ENCODE data around the gene TMEM25.
"Not testable (repeated sequence)": the region's sequence is repeated elsewhere in the genome, so short reads cannot be mapped to it uniquely, and the experiment has no call there.

TMEM25 gene

DNA sequence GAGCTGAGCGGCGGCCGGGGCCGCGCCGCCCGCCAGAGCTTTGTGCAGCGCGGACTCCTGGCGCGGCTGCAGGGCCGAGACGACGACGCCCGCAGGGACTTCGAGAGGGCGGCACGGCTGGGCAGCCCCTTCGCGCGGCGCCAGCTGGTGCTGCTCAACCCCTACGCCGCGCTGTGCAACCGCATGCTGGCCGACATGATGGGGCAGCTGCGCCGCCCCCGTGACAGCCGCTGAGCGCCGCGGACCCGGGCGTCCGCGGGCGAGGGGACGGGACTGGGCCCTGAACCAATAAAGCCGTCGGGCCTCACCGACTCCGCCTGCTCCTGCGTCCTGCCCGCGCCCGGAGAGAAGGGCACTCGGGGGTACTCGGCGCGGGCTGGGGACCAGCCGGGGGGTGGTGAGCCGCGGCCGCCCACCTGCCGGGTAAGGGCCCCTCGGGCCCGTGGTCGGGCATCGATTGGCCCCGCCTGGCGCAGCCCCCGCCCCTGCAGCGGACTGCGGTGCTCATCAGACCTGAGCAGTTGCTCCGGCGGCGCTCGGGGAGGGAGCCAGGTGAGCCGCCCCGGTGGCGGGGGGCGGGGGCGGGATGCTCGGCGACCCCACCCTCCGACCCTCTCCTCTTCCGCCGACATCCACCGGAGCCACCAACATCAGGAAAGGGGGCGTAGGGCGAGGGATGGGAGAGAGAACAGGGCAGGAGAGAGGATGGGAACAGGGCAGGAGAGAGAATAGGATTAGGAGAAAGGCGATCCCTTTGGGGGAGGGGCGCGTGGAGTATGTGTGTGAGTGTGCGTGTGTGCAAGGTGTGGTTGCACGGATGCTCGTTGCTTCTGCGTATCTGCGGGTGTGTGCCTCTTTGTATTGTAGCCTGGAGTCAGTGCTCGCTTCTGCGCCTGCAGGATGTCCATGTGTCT is at the start of gene TMEM25:
Gene TMEM25 (plus strand): TSS at position 510 of the 914 bp plus-strand sequence. CDS start 610 bp downstream, outside the sequence.
- peak; percentile 69 for DNase-seq (ENCODE audit: low spot score)

GRCh38 chr11:118481238-118481637 is 49.8 kb upstream of the TMEM25 start:
- not testable (repeated sequence) for DNase-seq (ENCODE audit: low spot score)

- no peak for DNase-seq (ENCODE audit: low spot score)
Observed at GRCh38 chr11:118484405-118484804, 46.6 kb upstream of the TMEM25 start.

- DNase-seq (ENCODE audit: low spot score) = no peak
Observed at GRCh38 chr11:118485273-118485672, 45.7 kb upstream of the TMEM25 start.

- peak; percentile 77 for DNase-seq (ENCODE audit: low spot score)
Observed at GRCh38 chr11:118488480-118489109, 42.4 kb upstream of the TMEM25 start.

DNA sequence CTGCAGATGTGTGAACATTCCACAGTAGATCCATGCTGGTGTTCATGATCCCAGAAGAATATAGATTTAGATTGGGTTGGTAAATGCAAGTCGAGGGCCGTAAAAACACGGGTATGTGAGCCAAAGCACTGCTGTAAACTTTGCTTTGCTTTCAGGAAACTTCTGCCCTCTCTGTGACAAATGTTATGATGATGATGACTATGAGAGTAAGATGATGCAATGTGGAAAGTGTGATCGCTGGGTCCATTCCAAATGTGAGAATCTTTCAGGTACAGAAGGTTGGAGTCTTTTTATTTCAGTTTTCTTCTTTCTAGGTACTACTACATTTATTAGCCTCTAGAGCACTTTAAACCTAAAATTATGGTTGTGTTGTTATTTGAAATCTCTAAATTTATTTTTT is 40.0 kb upstream of the TMEM25 start:
- no peak for DNase-seq (ENCODE audit: low spot score)

DNA sequence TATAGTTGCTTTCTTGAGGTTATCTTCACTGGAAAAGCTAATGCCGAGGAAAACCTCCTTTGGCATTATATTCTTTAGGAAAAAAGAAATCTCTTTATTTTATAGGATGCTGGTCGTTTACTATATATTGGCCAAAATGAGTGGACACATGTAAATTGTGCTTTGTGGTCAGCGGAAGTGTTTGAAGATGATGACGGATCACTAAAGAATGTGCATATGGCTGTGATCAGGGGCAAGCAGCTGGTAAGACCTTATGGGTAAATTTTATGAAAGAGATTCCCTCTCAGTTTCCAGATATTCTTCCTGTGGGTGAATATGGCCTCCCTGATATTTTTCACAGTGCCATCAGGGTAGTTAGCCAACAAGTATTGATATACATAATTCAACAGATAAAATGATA is 33.2 kb upstream of the TMEM25 start:
- no peak for DNase-seq (ENCODE audit: low spot score)

GRCh38 chr11:118503216-118503615 is 27.8 kb upstream of the TMEM25 start:
- DNase-seq (ENCODE audit: low spot score) = no peak

DNA sequence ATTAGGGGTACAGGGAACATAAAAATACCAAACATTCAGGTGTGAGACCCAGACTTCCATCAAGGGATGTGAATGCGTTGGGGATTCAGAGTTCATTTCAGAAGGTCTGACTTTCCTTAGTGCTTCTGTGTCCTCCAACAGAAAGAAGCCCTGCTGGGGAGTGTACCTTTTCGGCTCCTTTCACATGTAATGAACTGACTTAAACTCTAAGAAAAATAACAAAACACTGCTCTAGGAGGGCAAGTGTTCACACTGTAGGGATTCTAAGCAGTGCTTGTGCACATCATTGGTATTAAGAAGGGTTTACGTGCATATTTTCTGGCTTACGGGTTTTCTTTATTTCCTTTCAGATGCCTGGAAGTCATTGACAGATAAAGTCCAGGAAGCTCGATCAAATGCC is 19.4 kb upstream of the TMEM25 start:
- DNase-seq (ENCODE audit: low spot score) = no peak

DNA sequence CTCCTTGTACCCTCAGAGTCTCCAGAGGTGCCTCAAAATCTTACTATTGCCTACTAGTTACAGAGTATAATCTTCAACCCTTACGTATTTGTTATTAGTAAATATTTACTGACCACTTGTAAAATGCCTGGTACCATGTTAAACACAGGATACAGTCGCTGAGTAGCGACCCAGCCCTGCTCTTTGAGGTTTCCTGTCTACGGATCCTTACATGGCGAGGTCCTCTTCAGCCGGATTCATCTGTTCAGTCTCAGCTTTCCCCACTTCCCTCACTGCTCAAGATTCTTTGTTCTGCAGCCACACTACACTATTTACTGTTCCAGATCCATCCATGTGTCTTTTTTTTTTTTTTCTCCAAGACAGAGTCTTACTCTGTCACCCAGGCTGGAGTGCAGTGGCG is 16.9 kb upstream of the TMEM25 start:
- no peak for DNase-seq (ENCODE audit: low spot score)

DNA sequence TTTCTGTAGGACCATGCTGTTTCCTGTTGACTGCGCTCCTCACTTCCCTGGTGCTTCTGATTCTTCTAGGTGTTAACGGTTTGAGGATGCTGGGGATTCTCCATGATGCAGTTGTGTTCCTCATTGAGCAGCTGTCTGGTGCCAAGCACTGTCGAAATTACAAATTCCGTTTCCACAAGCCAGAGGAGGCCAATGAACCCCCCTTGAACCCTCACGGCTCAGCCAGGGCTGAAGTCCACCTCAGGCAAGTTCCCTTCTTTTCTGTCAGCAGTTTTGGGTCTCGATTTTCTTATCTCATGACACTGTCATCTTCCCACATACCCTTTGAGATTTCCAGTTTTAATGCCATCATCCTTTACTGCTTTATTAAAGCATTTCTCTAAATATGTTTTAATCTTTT is 11.4 kb upstream of the TMEM25 start:
- no peak for DNase-seq (ENCODE audit: low spot score)

DNA sequence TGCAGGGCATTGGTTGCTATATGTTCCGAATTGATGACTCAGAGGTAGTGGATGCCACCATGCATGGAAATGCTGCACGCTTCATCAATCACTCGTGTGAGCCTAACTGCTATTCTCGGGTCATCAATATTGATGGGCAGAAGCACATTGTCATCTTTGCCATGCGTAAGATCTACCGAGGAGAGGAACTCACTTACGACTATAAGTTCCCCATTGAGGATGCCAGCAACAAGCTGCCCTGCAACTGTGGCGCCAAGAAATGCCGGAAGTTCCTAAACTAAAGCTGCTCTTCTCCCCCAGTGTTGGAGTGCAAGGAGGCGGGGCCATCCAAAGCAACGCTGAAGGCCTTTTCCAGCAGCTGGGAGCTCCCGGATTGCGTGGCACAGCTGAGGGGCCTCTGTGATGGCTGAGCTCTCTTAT is 9.1 kb upstream of the TMEM25 start:
- no peak for DNase-seq (ENCODE audit: low spot score)

- no peak for DNase-seq (ENCODE audit: low spot score)
Observed at GRCh38 chr11:118522571-118523072, 8.4 kb upstream of the TMEM25 start.

- no peak for DNase-seq (ENCODE audit: low spot score)
Observed at GRCh38 chr11:118524356-118524755, 6.6 kb upstream of the TMEM25 start.

GRCh38 chr11:118524757-118525470 is 6.1 kb upstream of the TMEM25 start:
- DNase-seq (ENCODE audit: low spot score) = no peak

- DNase-seq (ENCODE audit: low spot score) = no peak
Observed at GRCh38 chr11:118526688-118527087, 4.3 kb upstream of the TMEM25 start.

DNA sequence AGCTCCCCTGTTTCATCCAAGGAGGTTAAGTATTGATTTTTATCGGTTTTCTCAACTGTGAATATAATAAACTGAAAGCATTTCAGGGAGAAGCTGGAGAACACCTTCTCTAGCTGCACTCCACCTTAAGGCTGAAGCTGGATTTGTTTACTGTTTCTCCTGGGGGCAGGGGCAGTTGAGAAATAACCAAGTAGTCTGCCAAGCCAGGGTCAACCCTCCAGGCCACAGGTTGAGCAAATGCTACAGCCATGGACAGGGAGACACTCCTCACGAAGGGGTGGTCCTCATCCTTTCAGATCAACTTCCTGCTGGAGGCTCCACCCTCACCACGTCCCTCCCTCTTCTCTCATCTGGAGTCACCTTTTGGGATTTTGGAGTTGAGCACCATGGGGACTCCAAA is 3.9 kb upstream of the TMEM25 start, which contains the start of gene TTC36:
Gene TTC36 (plus strand): TSS at position 366 of the 400 bp plus-strand sequence. CDS start 21 bp downstream, at position 387.
- no peak for DNase-seq (ENCODE audit: low spot score)

DNA sequence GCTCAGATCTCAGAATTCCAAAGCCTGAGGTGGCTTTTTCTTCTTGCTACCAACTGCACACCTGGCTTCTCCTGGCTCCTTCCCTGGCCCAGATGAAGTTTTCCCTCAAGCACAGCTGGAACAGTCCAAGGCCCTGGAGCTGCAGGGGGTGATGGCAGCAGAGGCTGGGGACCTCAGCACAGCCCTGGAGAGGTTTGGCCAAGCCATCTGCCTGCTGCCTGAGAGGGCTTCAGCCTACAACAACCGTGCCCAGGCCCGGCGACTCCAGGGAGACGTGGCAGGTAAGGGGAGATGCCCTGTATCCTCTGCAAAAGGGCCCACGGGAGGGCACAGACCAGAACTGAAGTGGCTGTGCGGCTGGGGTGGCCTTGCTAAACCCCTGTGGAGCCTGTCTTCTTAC is 2.5 kb upstream of the TMEM25 start:
- DNase-seq (ENCODE audit: low spot score) = no peak

DNA sequence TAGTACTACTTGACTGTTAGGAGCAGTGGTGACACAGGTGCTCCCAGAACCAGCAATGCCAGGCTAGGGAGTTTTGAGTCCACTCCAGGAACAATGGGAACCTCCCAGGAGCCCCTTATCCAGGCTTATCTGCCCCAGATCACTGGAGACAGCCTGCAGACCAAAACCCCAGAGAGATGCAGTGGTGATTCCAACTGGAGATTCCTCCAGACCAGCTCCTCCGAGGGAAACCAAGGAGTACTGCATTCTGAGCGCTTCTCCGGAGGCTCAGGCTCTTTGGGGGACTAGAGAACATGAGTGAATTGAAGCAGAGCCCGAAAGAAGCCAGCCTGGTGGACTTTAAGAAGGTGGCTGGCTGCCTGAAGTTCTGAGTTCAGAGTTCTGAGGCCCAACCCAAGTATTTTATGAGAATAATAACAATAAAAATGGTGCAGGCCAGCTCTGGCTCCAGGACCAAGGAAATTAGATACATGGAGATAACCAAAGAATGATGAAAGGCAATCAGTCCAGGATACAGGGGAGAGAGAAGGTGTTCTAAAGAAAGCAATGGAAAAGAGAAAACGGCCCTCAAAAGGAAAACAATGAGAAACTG is 1.3 kb upstream of the TMEM25 start:
- DNase-seq (ENCODE audit: low spot score) = no peak

DNA sequence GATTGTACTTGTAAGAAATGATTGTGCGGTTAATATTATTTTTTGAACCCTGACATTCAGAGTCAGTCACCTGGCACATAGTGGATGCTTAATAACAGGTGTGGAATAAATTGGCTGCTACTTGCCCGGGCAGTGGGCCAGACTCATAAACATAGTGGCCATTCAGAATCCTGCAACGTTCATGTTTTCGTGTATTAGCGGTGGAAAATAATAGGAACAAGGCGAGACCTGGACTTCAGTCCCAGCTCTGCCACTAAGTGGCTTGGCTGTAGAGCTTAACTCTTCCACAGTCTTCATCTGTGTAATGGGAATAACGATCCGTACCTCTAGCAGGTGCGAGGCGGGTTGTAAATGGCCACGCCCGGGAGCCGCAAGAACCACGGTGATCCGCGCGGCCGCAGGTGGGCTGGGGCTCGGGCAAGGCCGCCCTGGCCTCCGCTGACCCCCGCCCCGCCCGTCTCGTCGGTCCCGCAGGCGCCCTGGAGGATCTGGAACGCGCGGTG is 761 bp upstream of the TMEM25 start:
- DNase-seq (ENCODE audit: low spot score) = no peak

DNA sequence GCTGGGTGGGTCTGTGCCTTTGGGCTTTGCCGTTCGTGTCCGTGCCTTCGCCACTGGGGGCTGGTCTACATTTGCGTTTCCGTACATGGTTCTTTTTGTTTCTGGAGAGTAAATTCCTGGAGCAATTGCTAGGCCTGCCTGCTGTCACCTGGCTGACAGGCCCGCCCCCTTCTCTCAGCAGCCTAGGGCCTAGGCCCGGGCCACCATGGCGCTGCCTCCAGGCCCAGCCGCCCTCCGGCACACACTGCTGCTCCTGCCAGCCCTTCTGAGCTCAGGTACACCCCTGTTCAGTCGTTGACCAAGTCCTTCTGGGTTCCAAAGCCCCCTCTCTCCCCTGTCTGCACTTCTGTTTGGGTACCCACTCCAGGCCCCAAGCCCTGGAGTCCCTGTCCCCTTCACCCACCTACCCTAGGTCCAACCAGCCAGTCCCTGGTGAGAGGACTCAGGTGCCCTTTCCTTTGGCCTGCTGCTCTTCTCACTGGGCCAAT is 649 bp downstream of the TMEM25 start:
- no peak for DNase-seq (ENCODE audit: low spot score)

DNA sequence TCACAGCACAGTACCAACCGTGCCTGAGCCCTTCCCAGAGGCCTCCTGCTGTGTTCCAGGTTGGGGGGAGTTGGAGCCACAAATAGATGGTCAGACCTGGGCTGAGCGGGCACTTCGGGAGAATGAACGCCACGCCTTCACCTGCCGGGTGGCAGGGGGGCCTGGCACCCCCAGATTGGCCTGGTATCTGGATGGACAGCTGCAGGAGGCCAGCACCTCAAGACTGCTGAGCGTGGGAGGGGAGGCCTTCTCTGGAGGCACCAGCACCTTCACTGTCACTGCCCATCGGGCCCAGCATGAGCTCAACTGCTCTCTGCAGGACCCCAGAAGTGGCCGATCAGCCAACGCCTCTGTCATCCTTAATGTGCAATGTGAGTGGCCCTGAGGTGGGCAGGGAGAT is 1.1 kb downstream of the TMEM25 start:
- no peak for DNase-seq (ENCODE audit: low spot score)
